HepG2 (cell line): ENCODE results near the gene ISOC2. TPM values are rescaled to one million over a fixed set of nuclear protein-coding genes. Genes with fewer than 3 reads are reported as not detected.

ENCODE experiments used
- EHMT2 ChIP-seq: fragments of 200-600 bp; sonication (generic); IDR thresholded peaks from 2 replicates; pipeline ENCODE4 v1.7.0; 2017; ENCODE audit warnings: antibody characterized with exemption, low read depth, low read length, borderline replicate concordance
- FLYWCH1 ChIP-seq: sonication (generic); formaldehyde crosslinking; IDR thresholded peaks from 2 replicates; pipeline ENCODE4 v1.8.1; 2023; ENCODE audit warnings: mild to moderate bottlenecking, missing genetic modification reagents
- GABPA ChIP-seq, 2 experiments: IDR thresholded peaks; 2 replicates each; pipeline ENCODE4 v1.6.1; 2011 to 2016; ENCODE audit warnings: low read depth in 2 of 2, low read length in 1 of 2, missing biosample characterization in 1 of 2, missing genetic modification characterization in 1 of 2
- GLI4 ChIP-seq: sonication (generic); formaldehyde crosslinking; IDR thresholded peaks from 2 replicates; pipeline ENCODE4 v1.5.1; 2020; ENCODE audit warnings: missing genetic modification reagents, mild to moderate bottlenecking, moderate library complexity, borderline replicate concordance
- KMT2B ChIP-seq: IDR thresholded peaks from 2 replicates; pipeline ENCODE4 v1.6.1; 2016; ENCODE audit warnings: missing genetic modification reagents, missing compliant biosample characterization
- ZBED4 ChIP-seq: sonication (generic); formaldehyde crosslinking; IDR thresholded peaks from 2 replicates; pipeline ENCODE4 v1.4.0; 2020; ENCODE audit warnings: missing genetic modification reagents, borderline replicate concordance
- ZNF224 ChIP-seq: sonication (generic); formaldehyde crosslinking; IDR thresholded peaks from 2 replicates; pipeline ENCODE4 v1.5.0; 2020; ENCODE audit warnings: mild to moderate bottlenecking, missing genetic modification reagents
- ZNF235 ChIP-seq: sonication (generic); formaldehyde crosslinking; IDR thresholded peaks from 2 replicates; pipeline ENCODE4 v1.8.1; 2023; ENCODE audit warnings: mild to moderate bottlenecking, missing genetic modification reagents, borderline replicate concordance
- ZNF24 ChIP-seq: fragments of 450-650 bp; IDR thresholded peaks from 2 replicates; pipeline ENCODE4 v1.6.1; 2017; ENCODE audit warnings: antibody characterized with exemption, mild to moderate bottlenecking
- ZNF792 ChIP-seq: IDR thresholded peaks from 2 replicates; pipeline ENCODE4 v1.6.1; 2016
- polyA plus RNA-seq, 8 experiments: library from polyadenylated mRNA; depleted of rRNA in 3 of 8; stranded (reverse) in 7 of 8; unstranded in 1 of 8; fragments of >200 nt; fragmentation: Illumina TruSeq in 4 of 8; extraction: Trizol in 4 of 8; gene quantifications; 2 replicates each; pipeline versions ENCODE4 v1.2.1 to v1.2.3, GENCODE V29; 2011 to 2016; ENCODE audit warnings: low read depth in 4 of 8, missing spikeins in 1 of 8, mixed read lengths in 1 of 8; ENCODE audit not compliant: insufficient read depth in 1 of 8
- total RNA-seq, 5 experiments: library from RNA; depleted of rRNA; stranded (reverse); fragments of >200 nt; fragmentation: Illumina TruSeq; extraction: Trizol; gene quantifications; 2 replicates each; pipeline ENCODE4 v1.2.3, GENCODE V29; 2016; ENCODE audit warnings: low read depth in 1 of 5
- TF ChIP-seq, protein P1 (sequence below): IDR thresholded peaks from 2 replicates; pipeline ENCODE4 v1.6.1; 2012; ENCODE audit warnings: inconsistent platforms

ISOC2 gene
- total and polyA plus RNA-seq, 2 of the 13 experiments (the other 11 are each of a cell fraction or from before 2014, with no cell fraction given) = 76.8 to 105 TPM

- TF ChIP-seq ZNF224 (CRISPR knock-in tag) (peak; percentile 43; the same call in 1 of the 2 replicates), EHMT2 (no peak), GABPA (IDR thresholded peaks at IDR 0.05; ENCODE audit: low read depth, low read length) (peak; percentile 53), GABPA (CRISPR knock-in tag; IDR thresholded peaks at IDR 0.05; ENCODE audit: low read depth) (peak; percentile 81), ZNF24 (no peak), ZNF235 (CRISPR knock-in tag) (no peak; the same call in 1 of the 2 replicates), ZBED4 (CRISPR knock-in tag) (peak; percentile 56; the same call in 1 of the 2 replicates), FLYWCH1 (no peak), GLI4 (no peak; the same call in 1 of the 2 replicates), ZNF792 (peak; percentile 67; the same call in 1 of the 2 replicates), KMT2B (CRISPR knock-in tag) (peak; percentile 20; the same call in 1 of the 2 replicates)
- TF ChIP-seq, protein P1, sequence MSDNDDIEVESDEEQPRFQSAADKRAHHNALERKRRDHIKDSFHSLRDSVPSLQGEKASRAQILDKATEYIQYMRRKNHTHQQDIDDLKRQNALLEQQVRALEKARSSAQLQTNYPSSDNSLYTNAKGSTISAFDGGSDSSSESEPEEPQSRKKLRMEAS = peak; percentile 100
These were observed 14.8 kb upstream of the ISOC2 start, which contains the start of gene ZNF628 (continued) for GRCh38 chr19:55476100-55476775.
